ENCODE results near the gene FKBP7. TPM values are rescaled to one million over a fixed set of nuclear protein-coding genes. Genes with fewer than 3 reads are reported as not detected.

FKBP7 gene
- polyA plus RNA-seq, 1 donor (not counting 4 experiments of a cell fraction or from before 2014, with no cell fraction given) = 2.4 TPM

DNA sequence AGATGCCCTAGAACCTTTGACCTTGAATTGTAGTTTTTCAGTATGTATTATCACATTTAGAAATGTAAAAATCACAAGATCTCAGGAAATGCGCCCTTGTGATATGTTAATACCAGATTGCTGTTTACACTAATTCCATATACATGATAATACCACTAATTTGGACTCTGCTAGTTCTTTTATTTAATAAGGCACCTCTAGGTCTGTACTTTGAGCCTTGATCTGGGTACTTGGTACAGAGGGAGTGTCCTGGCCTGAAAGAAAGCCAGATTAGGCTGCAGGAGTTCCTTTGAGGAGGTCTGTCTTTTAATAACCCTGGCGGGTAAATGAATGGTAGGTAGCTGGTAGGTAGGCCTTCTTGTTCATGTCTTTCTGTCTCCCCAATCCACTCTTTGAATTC, 28.1 kb upstream of the FKBP7 start:
- no peaks in the 10 kb centered on the region for H3K4me1 ChIP-seq (ENCODE audit: control insufficient read depth, extremely low read depth, insufficient read depth, low read length)
- no peak overlapping the region for H3K9ac ChIP-seq (ENCODE audit: control insufficient read depth, extremely low read depth, insufficient read depth, low read length)
- no peaks in the 10 kb centered on the region for H3K9me1 ChIP-seq (ENCODE audit: control insufficient read depth, extremely low read depth, insufficient read depth, low read length)
- no peak overlapping the region for H3K4me3 ChIP-seq (ENCODE audit: control insufficient read depth in 2 of 3, extremely low read depth in 1 of 3, insufficient read depth in 2 of 3, low read depth in 1 of 3, low read length in 3 of 3)
- no peaks in the 10 kb centered on the region for H4K20me1 ChIP-seq (ENCODE audit: control insufficient read depth, extremely low read depth, insufficient read depth, low read length)
- H3K27ac ChIP-seq (ENCODE audit: control insufficient read depth, insufficient read depth, low read length) = no peak overlapping the region
- no peak overlapping the region for H3K4me2 ChIP-seq (ENCODE audit: control insufficient read depth, extremely low read depth, insufficient read depth, low read depth, low read length)
- H3K36me3 ChIP-seq (ENCODE audit: control insufficient read depth in 2 of 2, extremely low read depth in 1 of 2, insufficient read depth in 2 of 2, low read length in 2 of 2) = peaks cover 2 to 6% of the 10 kb centered on the region in 2 experiments
- dilution Hi-C loops (cut with MboI; ENCODE audit: extremely low pct_ligation_motif_present, low sequenced_read_pairs) = no loop called here
- no peak for TF ChIP-seq EZH2 (IDR thresholded peaks at IDR 0.05; ENCODE audit: low read length)
- TF ChIP-seq, protein P1, sequence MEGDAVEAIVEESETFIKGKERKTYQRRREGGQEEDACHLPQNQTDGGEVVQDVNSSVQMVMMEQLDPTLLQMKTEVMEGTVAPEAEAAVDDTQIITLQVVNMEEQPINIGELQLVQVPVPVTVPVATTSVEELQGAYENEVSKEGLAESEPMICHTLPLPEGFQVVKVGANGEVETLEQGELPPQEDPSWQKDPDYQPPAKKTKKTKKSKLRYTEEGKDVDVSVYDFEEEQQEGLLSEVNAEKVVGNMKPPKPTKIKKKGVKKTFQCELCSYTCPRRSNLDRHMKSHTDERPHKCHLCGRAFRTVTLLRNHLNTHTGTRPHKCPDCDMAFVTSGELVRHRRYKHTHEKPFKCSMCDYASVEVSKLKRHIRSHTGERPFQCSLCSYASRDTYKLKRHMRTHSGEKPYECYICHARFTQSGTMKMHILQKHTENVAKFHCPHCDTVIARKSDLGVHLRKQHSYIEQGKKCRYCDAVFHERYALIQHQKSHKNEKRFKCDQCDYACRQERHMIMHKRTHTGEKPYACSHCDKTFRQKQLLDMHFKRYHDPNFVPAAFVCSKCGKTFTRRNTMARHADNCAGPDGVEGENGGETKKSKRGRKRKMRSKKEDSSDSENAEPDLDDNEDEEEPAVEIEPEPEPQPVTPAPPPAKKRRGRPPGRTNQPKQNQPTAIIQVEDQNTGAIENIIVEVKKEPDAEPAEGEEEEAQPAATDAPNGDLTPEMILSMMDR (optimal IDR thresholded peaks at IDR 0.05 in 1 of 3, IDR thresholded peaks at IDR 0.05 in 1 of 3, conservative IDR thresholded peaks at IDR 0.05 in 1 of 3; ENCODE audit: extremely low read depth in 1 of 3, insufficient read depth in 2 of 3, low read length in 3 of 3) = no peak
- no peaks in the 10 kb centered on the region for H3K27me3 ChIP-seq (ENCODE audit: control insufficient read depth, extremely low read depth, insufficient read depth, low read length)
- H2AFZ ChIP-seq (ENCODE audit: control insufficient read depth, low read length) = no peak overlapping the region
- H3K9me3 ChIP-seq (ENCODE audit: control insufficient read depth, low read depth, low read length) = no peaks in the 10 kb centered on the region
- FAIRE-seq (no peak), DNase-seq (ENCODE audit: low read depth, low spot score) (no peak)
- no peaks in the 10 kb centered on the region for H3K79me2 ChIP-seq (ENCODE audit: control insufficient read depth, insufficient read depth, low read length)

DNA sequence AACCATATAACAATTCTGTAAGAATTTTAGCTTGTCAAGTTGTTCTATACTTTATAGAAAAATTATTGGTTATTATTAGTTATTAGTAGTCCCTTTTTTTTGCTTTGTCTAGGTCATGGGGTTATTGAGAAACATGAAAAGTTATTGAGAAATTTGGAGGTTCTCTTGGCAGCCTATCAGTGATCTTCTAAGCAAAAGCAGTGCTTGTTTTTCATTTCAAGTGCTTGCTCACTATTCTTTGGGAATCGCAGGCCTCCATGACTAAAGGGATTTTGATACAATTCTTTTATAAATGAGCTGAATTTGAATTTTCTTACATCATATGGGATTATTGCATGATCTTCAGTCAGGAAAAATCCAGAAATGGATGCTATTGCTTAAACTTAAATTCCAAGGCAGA, 27.7 kb upstream of the FKBP7 start:
- Histone ChIP-seq H3K9ac (ENCODE audit: control insufficient read depth, extremely low read depth, insufficient read depth, low read length) (no peak overlapping the region), H2AFZ (ENCODE audit: control insufficient read depth, low read length) (no peak overlapping the region), H3K9me1 (ENCODE audit: control insufficient read depth, extremely low read depth, insufficient read depth, low read length) (no peaks in the 10 kb centered on the region), H3K4me2 (ENCODE audit: control insufficient read depth, extremely low read depth, insufficient read depth, low read depth, low read length) (no peak overlapping the region), H3K4me1 (ENCODE audit: control insufficient read depth, extremely low read depth, insufficient read depth, low read length) (no peaks in the 10 kb centered on the region), H3K9me3 (ENCODE audit: control insufficient read depth, low read depth, low read length) (no peaks in the 10 kb centered on the region), H3K4me3 (ENCODE audit: control insufficient read depth in 2 of 3, extremely low read depth in 1 of 3, insufficient read depth in 2 of 3, low read depth in 1 of 3, low read length in 3 of 3) (no peak overlapping the region), H3K79me2 (ENCODE audit: control insufficient read depth, insufficient read depth, low read length) (no peaks in the 10 kb centered on the region), H3K36me3 (ENCODE audit: control insufficient read depth in 2 of 2, extremely low read depth in 1 of 2, insufficient read depth in 2 of 2, low read length in 2 of 2) (peaks cover 2 to 6% of the 10 kb centered on the region in 2 experiments), H4K20me1 (ENCODE audit: control insufficient read depth, extremely low read depth, insufficient read depth, low read length) (no peaks in the 10 kb centered on the region), H3K27ac (ENCODE audit: control insufficient read depth, insufficient read depth, low read length) (no peak overlapping the region), H3K27me3 (ENCODE audit: control insufficient read depth, extremely low read depth, insufficient read depth, low read length) (no peaks in the 10 kb centered on the region)
- no peak for TF ChIP-seq EZH2 (IDR thresholded peaks at IDR 0.05; ENCODE audit: low read length)
- TF ChIP-seq, protein P1 (optimal IDR thresholded peaks at IDR 0.05 in 1 of 3, IDR thresholded peaks at IDR 0.05 in 1 of 3, conservative IDR thresholded peaks at IDR 0.05 in 1 of 3; ENCODE audit: extremely low read depth in 1 of 3, insufficient read depth in 2 of 3, low read length in 3 of 3) = no peak
- DNase-seq (ENCODE audit: low read depth, low spot score) (no peak), FAIRE-seq (no peak)
- dilution Hi-C loops (cut with MboI; ENCODE audit: extremely low pct_ligation_motif_present, low sequenced_read_pairs) = no loop called here
